ENCODE measurements around the gene KCNK10. TPM values are rescaled to one million over a fixed set of nuclear protein-coding genes. Genes with fewer than 3 reads are reported as not detected.

The KCNK10 gene
- total and polyA plus RNA-seq, 2 of the 8 experiments (the other 6 are each of a cell fraction or from before 2014, with no cell fraction given) = 0.45 to 0.63 TPM

DNA sequence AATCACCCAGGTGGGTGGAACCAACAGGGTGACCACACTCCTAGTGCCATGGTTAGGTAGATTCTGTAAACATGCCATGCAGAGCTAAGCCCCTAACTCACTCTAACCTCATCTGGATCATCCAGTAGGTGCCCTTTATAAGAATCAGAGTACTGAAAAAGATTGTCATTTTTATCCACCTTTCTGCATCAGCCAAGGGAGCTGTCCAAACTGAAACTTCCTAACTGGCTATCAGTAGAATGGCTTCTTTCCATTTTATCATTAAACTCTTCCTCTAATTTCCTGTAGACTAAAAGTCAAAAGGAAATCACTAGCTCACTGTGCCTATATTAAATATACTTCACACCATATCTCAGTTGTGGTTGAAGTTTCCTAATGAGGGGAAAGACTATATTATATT is 6.5 kb downstream of the KCNK10 start:
- FAIRE-seq = no peak
- H2AK5ac ChIP-seq (ENCODE audit: low read depth, low read length) = no peak overlapping the region
- H3K23ac ChIP-seq (ENCODE audit: insufficient read length) = no peak overlapping the region
- no peak overlapping the region for H3K27ac ChIP-seq (ENCODE audit: low read depth, low read length)
- H3K9ac ChIP-seq (replicated peaks in 1 of 4; ENCODE audit: extremely low read depth in 1 of 4, low read depth in 3 of 4, low read length in 3 of 4) = no peak overlapping the region
- TF ChIP-seq CBX8 (IDR thresholded peaks at IDR 0.05; ENCODE audit: borderline replicate concordance, low read depth, low read length) (no peak), RAD21 (IDR thresholded peaks at IDR 0.05 in 1 of 2, conservative IDR thresholded peaks at IDR 0.05 in 1 of 2; ENCODE audit: low read depth in 2 of 2, low read length in 2 of 2) (no peak), SIX5 (IDR thresholded peaks at IDR 0.05; ENCODE audit: low read depth, low read length) (no peak), TEAD4 (IDR thresholded peaks at IDR 0.05; ENCODE audit: low read depth, low read length) (no peak), SIN3A (conservative IDR thresholded peaks at IDR 0.05 in 1 of 2, IDR thresholded peaks at IDR 0.05 in 1 of 2; ENCODE audit: low read depth in 1 of 2, low read length in 2 of 2) (no peak), GTF2F1 (IDR thresholded peaks at IDR 0.05; ENCODE audit: borderline replicate concordance, low read depth, low read length) (no peak), ZNF274 (IDR thresholded peaks at IDR 0.05; ENCODE audit: borderline replicate concordance, extremely low read depth, low read length) (no peak)
- POLR2A ChIA-PET (ENCODE audit: partially characterized antibody) = no interaction called here
- no peak overlapping the region for H3K4me2 ChIP-seq (ENCODE audit: insufficient read depth in 1 of 2, low read depth in 2 of 2, low read length in 2 of 2)
- no peak overlapping the region for H2BK15ac ChIP-seq (ENCODE audit: low read length)
- H4K91ac ChIP-seq (replicated peaks; ENCODE audit: insufficient read length, low read length) = no peak overlapping the region
- no peak overlapping the region for H2AFZ ChIP-seq (ENCODE audit: low read length)
- H3K79me1 ChIP-seq (ENCODE audit: low read depth, low read length) = no peaks in the 10 kb centered on the region
- no peak overlapping the region for H2BK20ac ChIP-seq (ENCODE audit: low read length)
- H3K9me3 ChIP-seq (ENCODE audit: insufficient read depth in 2 of 2, low read depth in 1 of 2, low read length in 1 of 2) = no peaks in the 10 kb centered on the region
- no peaks in the 10 kb centered on the region; the same call in 1 of the 2 replicates for H3K23me2 ChIP-seq (ENCODE audit: low read depth, low read length)
- H3K4ac ChIP-seq (replicated peaks; ENCODE audit: insufficient read length, low read depth, low read length) = no peak overlapping the region
- H3K18ac ChIP-seq (ENCODE audit: extremely low read depth, low read length) = no peak overlapping the region
- no peak overlapping the region for H4K5ac ChIP-seq (ENCODE audit: insufficient read length, low read depth, low read length)
- H3K4me1 ChIP-seq (replicated peaks in 1 of 4; ENCODE audit: control insufficient read depth in 3 of 4, insufficient read depth in 4 of 4, low read length in 3 of 4) = no peaks in the 10 kb centered on the region
- no peak overlapping the region for H4K8ac ChIP-seq (ENCODE audit: extremely low read depth, insufficient read depth, low read length)
- no peak overlapping the region for H3K56ac ChIP-seq (replicated peaks; ENCODE audit: insufficient read length, low read depth, low read length)
- DNase-seq (ENCODE audit: low read depth in 1 of 2, low spot score in 2 of 2) = no peak
- no peaks in the 10 kb centered on the region for H3K79me2 ChIP-seq (ENCODE audit: control insufficient read depth in 1 of 2, insufficient read depth in 2 of 2, low read length in 2 of 2)
- H2BK12ac ChIP-seq (ENCODE audit: low read depth, low read length) = no peak overlapping the region
- no peak overlapping the region for H3K14ac ChIP-seq (ENCODE audit: insufficient read length)
- no peak overlapping the region for H2BK120ac ChIP-seq (replicated peaks; ENCODE audit: low read depth, low read length)
- no peaks in the 10 kb centered on the region for H4K20me1 ChIP-seq (replicated peaks in 1 of 2; ENCODE audit: control insufficient read depth in 1 of 2, insufficient read depth in 2 of 2, low read length in 2 of 2)
- no peak overlapping the region for H2BK5ac ChIP-seq (ENCODE audit: low read depth, low read length)
- H3K36me3 ChIP-seq (ENCODE audit: control insufficient read depth in 2 of 4, insufficient read depth in 4 of 4, low read length in 3 of 4) = no peaks in the 10 kb centered on the region
- CTCF ChIA-PET (ENCODE audit: partially characterized antibody) = interaction anchor here (0.6 to 2.5 kb wide), 7 partner anchors 16 to 148 kb away, joined by 3 to 9 read pairs (median 4); no protein-coding TSS in a partner anchor
- H3K27me3 ChIP-seq (replicated peaks in 1 of 4; ENCODE audit: control insufficient read depth in 3 of 4, extremely low read depth in 1 of 4, insufficient read depth in 3 of 4, low read length in 3 of 4) = peaks cover 0 to 8% (median 5%) of the 10 kb centered on the region in 4 experiments; a peak in 4 of 7 replicates
- no peak overlapping the region for H3K4me3 ChIP-seq (ENCODE audit: extremely low read depth in 1 of 4, insufficient read depth in 2 of 4, low read depth in 3 of 4, low read length in 4 of 4)

Measured in H1 (cell line).